ENCODE measurements around the gene GABRR2.

Gene GABRR2

DNA sequence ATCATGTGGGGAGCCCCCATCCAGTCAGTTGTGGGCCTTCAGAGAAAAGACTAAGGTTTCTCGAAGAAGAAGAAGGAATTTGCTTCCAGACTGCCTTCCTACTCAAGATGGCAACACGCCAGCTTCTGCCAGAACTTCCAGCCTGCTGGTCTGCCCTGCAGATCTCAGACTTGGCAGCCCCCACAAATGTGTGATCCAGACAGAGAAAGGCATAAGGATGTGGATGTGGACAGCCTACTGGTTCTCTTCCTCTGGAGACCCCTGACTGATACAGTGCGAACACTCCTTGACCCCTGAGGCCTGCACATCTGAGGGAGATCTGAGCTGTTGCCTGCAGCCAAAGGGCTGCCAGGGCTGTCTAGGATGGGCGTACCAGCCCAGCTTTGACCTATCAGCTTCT is 106.5 kb downstream of the GABRR2 start:
- no peak for DNase-seq (ENCODE audit: low spot score)
- ChIA-PET CTCF (interaction anchor here (0.5 kb wide), 1 partner anchor 179 kb away, joined by 3 read pairs; no protein-coding TSS in a partner anchor), POLR2A (ENCODE audit: low non-redundant PET) (no interaction called here)
- H3K27ac ChIP-seq: no peak overlapping the region
- TF ChIP-seq, protein P1, sequence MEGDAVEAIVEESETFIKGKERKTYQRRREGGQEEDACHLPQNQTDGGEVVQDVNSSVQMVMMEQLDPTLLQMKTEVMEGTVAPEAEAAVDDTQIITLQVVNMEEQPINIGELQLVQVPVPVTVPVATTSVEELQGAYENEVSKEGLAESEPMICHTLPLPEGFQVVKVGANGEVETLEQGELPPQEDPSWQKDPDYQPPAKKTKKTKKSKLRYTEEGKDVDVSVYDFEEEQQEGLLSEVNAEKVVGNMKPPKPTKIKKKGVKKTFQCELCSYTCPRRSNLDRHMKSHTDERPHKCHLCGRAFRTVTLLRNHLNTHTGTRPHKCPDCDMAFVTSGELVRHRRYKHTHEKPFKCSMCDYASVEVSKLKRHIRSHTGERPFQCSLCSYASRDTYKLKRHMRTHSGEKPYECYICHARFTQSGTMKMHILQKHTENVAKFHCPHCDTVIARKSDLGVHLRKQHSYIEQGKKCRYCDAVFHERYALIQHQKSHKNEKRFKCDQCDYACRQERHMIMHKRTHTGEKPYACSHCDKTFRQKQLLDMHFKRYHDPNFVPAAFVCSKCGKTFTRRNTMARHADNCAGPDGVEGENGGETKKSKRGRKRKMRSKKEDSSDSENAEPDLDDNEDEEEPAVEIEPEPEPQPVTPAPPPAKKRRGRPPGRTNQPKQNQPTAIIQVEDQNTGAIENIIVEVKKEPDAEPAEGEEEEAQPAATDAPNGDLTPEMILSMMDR (conservative IDR thresholded peaks at IDR 0.05; ENCODE audit: low read depth): no peak

All from RWPE1 (cell line).